HL-60 (cell line): ENCODE data around the gene TBC1D20.

ENCODE experiments used
- CTCF ChIP-seq: IDR thresholded peaks from one replicate; pipeline ENCODE4 v1.5.1; 2011; ENCODE audit warnings: low read length, control low read depth, inconsistent platforms; ENCODE audit not compliant: insufficient read depth
- POLR2AphosphoS5 ChIP-seq: IDR thresholded peaks from 2 replicates; pipeline ENCODE4 v1.6.1; 2012; ENCODE audit warnings: low read depth

- TF ChIP-seq CTCF (no peak), POLR2AphosphoS5 (no peak)
These were observed 42.7 kb downstream of the TBC1D20 start for GRCh38 chr20:419556-420165.
